ENCODE measurements around the gene MIB1. TPM values are rescaled to one million over a fixed set of nuclear protein-coding genes. Genes with fewer than 3 reads are reported as not detected.
A peak's percentile ranks its signal among the peaks of the same experiment; 100 is the strongest.
"Not testable (repeated sequence)": the region's sequence is repeated elsewhere in the genome, so short reads cannot be mapped to it uniquely, and the experiment has no call there.

MIB1 gene
- total RNA-seq, 1 donor from 2014 or later, result 65.8 TPM

DNA sequence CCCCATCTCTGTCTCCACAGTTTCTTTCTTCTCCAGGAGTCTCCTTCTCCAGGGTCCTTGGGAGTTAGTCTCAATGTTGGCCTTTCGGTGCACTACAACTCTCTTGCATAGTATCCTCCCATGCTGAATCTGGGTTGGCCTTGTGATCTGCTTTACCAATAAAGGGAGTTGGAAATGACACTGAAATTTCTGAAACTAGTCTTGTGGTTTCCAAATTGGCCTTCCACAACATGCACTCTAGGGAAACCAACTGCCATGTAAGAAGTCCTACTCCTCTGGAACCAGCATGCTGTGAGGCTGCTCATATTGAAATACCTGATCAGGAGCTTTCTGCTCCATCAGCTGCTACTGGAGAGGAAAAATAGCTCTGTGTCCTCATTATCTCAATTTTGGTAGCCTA is 26.1 kb upstream of the MIB1 start:
- Histone ChIP-seq H3K4me3 (ENCODE audit: low read length in 3 of 3) (no peak overlapping the region), H3K27me3 (ENCODE audit: control insufficient read depth in 3 of 3, insufficient read depth in 3 of 3, low read length in 3 of 3) (no peaks in the 10 kb centered on the region), H3K27ac (ENCODE audit: low read depth, low read length) (no peak overlapping the region), H3K9ac (ENCODE audit: low read depth in 1 of 3, low read length in 3 of 3) (no peak overlapping the region), H3K36me3 (ENCODE audit: control insufficient read depth in 3 of 3, insufficient read depth in 3 of 3, low read length in 3 of 3) (no peaks in the 10 kb centered on the region), H3K9me3 (ENCODE audit: control insufficient read depth in 3 of 3, low read length in 3 of 3) (no peaks in the 10 kb centered on the region), H3K4me1 (ENCODE audit: control insufficient read depth in 3 of 3, insufficient read depth in 3 of 3, low read length in 3 of 3) (no peaks in the 10 kb centered on the region)

DNA sequence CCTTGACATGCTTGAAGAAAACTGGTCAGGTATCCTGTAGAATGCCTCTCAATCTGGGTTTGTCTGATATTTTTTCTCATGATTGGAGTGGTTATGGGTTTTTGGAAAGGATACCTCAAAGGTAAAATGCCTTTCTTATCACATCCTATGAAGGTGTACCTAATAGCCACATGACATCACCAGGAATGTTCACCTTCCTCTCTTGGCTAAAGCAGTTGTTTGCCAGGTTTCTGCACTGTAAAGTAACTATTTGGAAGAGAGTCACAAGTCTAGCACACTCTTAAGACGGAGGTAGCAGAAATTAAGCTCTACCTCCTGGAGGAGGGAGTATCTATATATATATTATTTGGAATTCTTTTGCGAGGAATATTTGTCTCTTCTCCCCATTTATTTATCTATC is 17.9 kb upstream of the MIB1 start:
- H3K36me3 ChIP-seq (ENCODE audit: control insufficient read depth in 3 of 3, insufficient read depth in 3 of 3, low read length in 3 of 3), result no peaks in the 10 kb centered on the region
- H3K9ac ChIP-seq (ENCODE audit: low read depth in 1 of 3, low read length in 3 of 3), result no peak overlapping the region
- H3K9me3 ChIP-seq (ENCODE audit: control insufficient read depth in 3 of 3, low read length in 3 of 3), result no peaks in the 10 kb centered on the region
- H3K4me1 ChIP-seq (ENCODE audit: control insufficient read depth in 3 of 3, insufficient read depth in 3 of 3, low read length in 3 of 3), result no peaks in the 10 kb centered on the region
- no peak overlapping the region for H3K27ac ChIP-seq (ENCODE audit: low read depth, low read length)
- no peak overlapping the region for H3K4me3 ChIP-seq (ENCODE audit: low read length in 3 of 3)
- no peaks in the 10 kb centered on the region for H3K27me3 ChIP-seq (ENCODE audit: control insufficient read depth in 3 of 3, insufficient read depth in 3 of 3, low read length in 3 of 3)

DNA sequence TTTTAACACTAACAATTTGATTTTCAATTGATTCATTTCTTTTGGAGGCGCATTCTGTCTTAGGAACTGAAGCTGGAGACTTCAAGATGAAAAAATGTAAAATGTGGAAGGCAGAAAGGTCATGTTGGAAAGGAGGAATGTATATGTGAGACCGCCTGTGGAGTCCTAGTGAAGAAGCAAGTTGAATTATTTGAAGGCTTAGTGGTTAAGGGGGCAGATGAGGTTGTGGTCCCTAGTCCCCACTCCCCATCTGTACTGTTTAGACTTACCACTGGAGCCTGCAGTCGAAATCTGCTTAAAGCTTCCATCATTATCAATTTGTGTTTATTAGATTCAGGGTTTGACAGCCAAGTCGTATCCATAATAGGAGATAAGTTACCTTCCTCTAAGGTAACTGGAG is 15.4 kb upstream of the MIB1 start:
- no peak overlapping the region for H3K27ac ChIP-seq (ENCODE audit: low read depth, low read length)
- H3K4me1 ChIP-seq (ENCODE audit: control insufficient read depth in 3 of 3, insufficient read depth in 3 of 3, low read length in 3 of 3), result no peaks in the 10 kb centered on the region
- no peak overlapping the region for H3K4me3 ChIP-seq (ENCODE audit: low read length in 3 of 3)
- no peaks in the 10 kb centered on the region for H3K27me3 ChIP-seq (ENCODE audit: control insufficient read depth in 3 of 3, insufficient read depth in 3 of 3, low read length in 3 of 3)
- no peaks in the 10 kb centered on the region for H3K9me3 ChIP-seq (ENCODE audit: control insufficient read depth in 3 of 3, low read length in 3 of 3)
- no peak overlapping the region for H3K9ac ChIP-seq (ENCODE audit: low read depth in 1 of 3, low read length in 3 of 3)
- no peaks in the 10 kb centered on the region for H3K36me3 ChIP-seq (ENCODE audit: control insufficient read depth in 3 of 3, insufficient read depth in 3 of 3, low read length in 3 of 3)

DNA sequence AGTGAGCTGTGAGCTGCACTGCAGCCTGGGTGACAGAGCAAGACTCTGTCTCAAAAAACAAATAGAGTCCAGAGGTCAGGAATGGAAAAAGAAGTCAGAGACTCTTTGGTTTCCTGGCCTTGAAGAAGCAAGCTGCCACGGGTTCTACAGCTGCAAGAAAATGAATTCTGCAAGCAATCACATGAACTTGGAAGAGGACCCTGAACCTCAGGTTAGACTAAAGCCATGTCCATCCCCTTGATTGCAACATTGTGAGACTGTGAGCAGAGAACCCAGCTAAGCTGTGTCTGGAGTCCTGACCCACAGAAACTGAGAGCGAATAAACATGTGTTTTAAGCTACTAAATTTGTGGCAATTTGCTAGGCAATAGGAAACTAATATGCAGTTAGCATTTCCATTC is 12.9 kb upstream of the MIB1 start:
- no peak overlapping the region for H3K9ac ChIP-seq (ENCODE audit: low read depth in 1 of 3, low read length in 3 of 3)
- no peaks in the 10 kb centered on the region for H3K4me1 ChIP-seq (ENCODE audit: control insufficient read depth in 3 of 3, insufficient read depth in 3 of 3, low read length in 3 of 3)
- H3K9me3 ChIP-seq (ENCODE audit: control insufficient read depth in 3 of 3, low read length in 3 of 3), result no peaks in the 10 kb centered on the region
- no peak overlapping the region for H3K27ac ChIP-seq (ENCODE audit: low read depth, low read length)
- H3K36me3 ChIP-seq (ENCODE audit: control insufficient read depth in 3 of 3, insufficient read depth in 3 of 3, low read length in 3 of 3), result no peaks in the 10 kb centered on the region
- no peak overlapping the region for H3K4me3 ChIP-seq (ENCODE audit: low read length in 3 of 3)
- no peaks in the 10 kb centered on the region for H3K27me3 ChIP-seq (ENCODE audit: control insufficient read depth in 3 of 3, insufficient read depth in 3 of 3, low read length in 3 of 3)

DNA sequence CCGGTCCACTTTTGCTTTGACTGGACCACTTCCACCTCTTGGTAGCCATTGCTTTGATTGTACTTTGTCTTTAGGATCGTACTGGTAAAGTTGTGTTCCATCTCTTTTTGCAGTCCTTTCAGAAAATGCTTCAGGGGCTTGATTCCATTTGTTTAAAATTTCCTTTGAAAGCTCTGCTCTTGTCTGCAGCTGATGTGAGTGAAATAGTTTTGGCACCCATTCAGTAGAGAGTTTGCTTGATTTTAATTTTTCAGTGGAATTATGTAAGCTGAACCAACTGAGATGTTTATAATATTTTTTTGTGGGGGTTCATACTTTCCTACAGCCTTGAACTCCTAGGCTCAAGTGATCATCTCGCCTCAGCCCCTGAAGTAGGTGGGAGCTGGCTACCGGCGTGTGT is 7.6 kb upstream of the MIB1 start:
- Histone ChIP-seq H3K27me3 (ENCODE audit: control insufficient read depth in 3 of 3, insufficient read depth in 3 of 3, low read length in 3 of 3) (no peaks in the 10 kb centered on the region), H3K27ac (ENCODE audit: low read depth, low read length) (no peak overlapping the region), H3K4me3 (ENCODE audit: low read length in 3 of 3) (no peak overlapping the region), H3K9me3 (ENCODE audit: control insufficient read depth in 3 of 3, low read length in 3 of 3) (no peaks in the 10 kb centered on the region), H3K9ac (ENCODE audit: low read depth in 1 of 3, low read length in 3 of 3) (no peak overlapping the region), H3K36me3 (ENCODE audit: control insufficient read depth in 3 of 3, insufficient read depth in 3 of 3, low read length in 3 of 3) (no peaks in the 10 kb centered on the region), H3K4me1 (ENCODE audit: control insufficient read depth in 3 of 3, insufficient read depth in 3 of 3, low read length in 3 of 3) (no peaks in the 10 kb centered on the region)

DNA sequence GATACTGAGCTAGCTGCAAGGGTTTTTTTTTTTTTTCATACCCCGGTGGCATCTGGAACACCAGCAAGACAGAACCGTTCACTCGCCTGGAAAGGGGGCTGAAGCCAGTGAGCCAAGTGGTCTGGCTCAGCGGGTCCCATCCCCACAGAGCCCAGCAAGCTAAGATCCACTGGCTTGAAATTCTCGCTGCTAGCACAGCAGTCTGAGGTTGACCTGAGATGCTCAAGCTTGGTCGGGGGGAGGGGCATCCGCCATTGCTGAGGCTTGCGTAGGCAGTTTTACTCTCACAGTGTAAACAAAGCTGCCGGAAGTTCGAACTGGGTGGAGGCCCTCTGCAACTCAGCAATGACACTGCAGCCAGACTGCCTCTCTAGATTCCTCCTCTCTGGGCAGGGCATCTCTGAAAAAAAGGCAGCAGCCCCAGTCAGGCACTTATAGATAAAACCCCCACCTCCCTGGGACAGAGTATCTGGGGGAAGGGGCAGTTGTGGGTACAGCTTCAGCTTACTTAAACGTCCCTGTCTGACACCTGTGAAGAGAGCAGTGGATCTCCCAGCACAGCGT is 5.1 kb upstream of the MIB1 start:
- H3K27ac ChIP-seq (ENCODE audit: low read depth, low read length), result no peak overlapping the region
- no peaks in the 10 kb centered on the region for H3K36me3 ChIP-seq (ENCODE audit: control insufficient read depth in 3 of 3, insufficient read depth in 3 of 3, low read length in 3 of 3)
- H3K4me1 ChIP-seq (ENCODE audit: control insufficient read depth in 3 of 3, insufficient read depth in 3 of 3, low read length in 3 of 3), result peaks cover 0 to 3% (median 3%) of the 10 kb centered on the region in 3 donors
- H3K27me3 ChIP-seq (ENCODE audit: control insufficient read depth in 3 of 3, insufficient read depth in 3 of 3, low read length in 3 of 3), result no peaks in the 10 kb centered on the region
- no peaks in the 10 kb centered on the region for H3K9me3 ChIP-seq (ENCODE audit: control insufficient read depth in 3 of 3, low read length in 3 of 3)
- no peak overlapping the region for H3K4me3 ChIP-seq (ENCODE audit: low read length in 3 of 3)
- no peak overlapping the region for H3K9ac ChIP-seq (ENCODE audit: low read depth in 1 of 3, low read length in 3 of 3)

DNA sequence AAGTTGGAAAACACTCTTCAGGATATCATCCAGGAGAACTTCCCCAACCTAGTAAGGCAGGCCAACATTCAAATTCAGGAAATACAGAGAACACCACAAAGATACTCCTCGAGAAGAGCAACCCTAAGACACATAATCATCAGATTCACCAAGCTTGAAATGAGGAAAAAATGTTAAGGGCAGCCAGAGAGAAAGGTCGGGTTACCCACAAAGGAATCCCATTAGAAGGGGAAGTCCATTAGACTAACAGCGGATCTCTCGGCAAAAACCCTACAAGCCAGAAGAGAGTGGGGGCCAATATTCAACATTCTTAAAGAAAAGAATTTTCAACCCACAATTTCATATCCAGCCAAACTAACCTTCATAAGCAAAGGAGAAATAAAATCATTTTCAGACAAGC is 3.7 kb upstream of the MIB1 start:
- not testable (repeated sequence) for H3K4me1 ChIP-seq (ENCODE audit: control insufficient read depth in 3 of 3, insufficient read depth in 3 of 3, low read length in 3 of 3); H3K9me3 ChIP-seq (ENCODE audit: control insufficient read depth in 3 of 3, low read length in 3 of 3); H3K9ac ChIP-seq (ENCODE audit: low read depth in 1 of 3, low read length in 3 of 3); H3K4me3 ChIP-seq (ENCODE audit: low read length in 3 of 3); H3K27ac ChIP-seq (ENCODE audit: low read depth, low read length); H3K27me3 ChIP-seq (ENCODE audit: control insufficient read depth in 3 of 3, insufficient read depth in 3 of 3, low read length in 3 of 3); H3K36me3 ChIP-seq (ENCODE audit: control insufficient read depth in 3 of 3, insufficient read depth in 3 of 3, low read length in 3 of 3)

DNA sequence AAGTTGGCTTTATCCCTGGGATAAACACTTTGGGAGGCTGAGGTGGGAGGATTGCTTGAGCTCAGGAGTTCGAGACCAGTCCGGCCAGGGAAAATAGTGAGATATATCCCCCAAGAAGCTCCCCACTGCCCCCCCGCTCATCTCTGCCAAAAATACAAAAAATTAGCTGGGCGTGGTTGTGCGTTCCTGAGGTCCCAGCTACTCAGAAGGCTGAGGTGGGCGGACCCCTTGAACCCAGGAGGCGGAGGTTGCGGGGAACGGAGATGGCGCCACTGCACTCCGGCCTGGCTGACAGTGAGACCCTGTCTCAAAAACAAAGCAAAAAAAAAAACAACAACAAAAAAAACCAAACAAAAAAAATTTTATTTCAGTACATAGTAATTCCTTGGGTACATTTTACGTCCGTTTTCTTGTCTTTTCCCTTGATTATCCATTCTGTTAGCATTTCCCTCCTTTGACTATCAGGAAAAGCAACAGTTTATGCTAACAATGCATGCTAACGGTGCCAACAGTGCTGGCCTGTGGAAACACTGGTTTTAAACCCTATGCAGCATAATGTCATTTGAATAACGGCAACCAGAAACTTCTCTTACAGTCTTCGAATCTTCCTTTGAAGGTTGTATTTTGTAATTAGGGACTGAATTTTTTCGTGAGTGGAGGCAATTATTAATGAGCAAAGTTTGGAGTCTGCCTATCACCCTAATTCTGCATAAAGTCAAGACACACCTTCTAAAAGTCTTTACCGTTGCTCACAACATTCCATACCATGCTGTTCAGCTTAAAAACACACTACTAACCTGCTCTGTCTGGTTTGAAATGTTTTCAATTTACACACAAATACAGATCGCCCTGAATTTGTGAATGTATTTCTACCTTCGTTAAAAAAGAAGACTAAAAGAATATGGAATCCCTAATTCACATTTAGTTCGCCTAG is 721 bp upstream of the MIB1 start:
- H3K27ac ChIP-seq (ENCODE audit: low read depth, low read length), result no peak overlapping the region
- H3K9ac ChIP-seq (ENCODE audit: low read depth in 1 of 3, low read length in 3 of 3), result peak overlapping the region; percentile 4 to 75 (median 50)
- no peaks in the 10 kb centered on the region for H3K36me3 ChIP-seq (ENCODE audit: control insufficient read depth in 3 of 3, insufficient read depth in 3 of 3, low read length in 3 of 3)
- H3K4me3 ChIP-seq (ENCODE audit: low read length in 3 of 3), result peak overlapping the region; percentile 45 to 72 (median 66)
- no peaks in the 10 kb centered on the region for H3K27me3 ChIP-seq (ENCODE audit: control insufficient read depth in 3 of 3, insufficient read depth in 3 of 3, low read length in 3 of 3)
- peaks cover 6 to 9% (median 7%) of the 10 kb centered on the region in 3 donors for H3K4me1 ChIP-seq (ENCODE audit: control insufficient read depth in 3 of 3, insufficient read depth in 3 of 3, low read length in 3 of 3)
- no peaks in the 10 kb centered on the region for H3K9me3 ChIP-seq (ENCODE audit: control insufficient read depth in 3 of 3, low read length in 3 of 3)

DNA sequence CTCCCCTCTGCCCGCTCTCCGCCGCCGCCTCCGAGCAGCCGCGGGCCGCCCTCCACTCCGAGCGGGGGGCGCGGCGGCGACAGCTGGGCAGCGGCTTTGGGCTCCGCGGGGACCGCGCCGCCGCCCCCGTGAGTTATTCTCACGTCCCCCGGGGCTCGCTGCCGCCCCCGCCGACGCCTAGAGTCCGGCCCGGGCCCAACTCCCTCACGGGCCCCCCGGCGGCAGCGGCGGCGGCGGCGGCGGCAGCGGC is 645 bp downstream of the MIB1 start:
- Histone ChIP-seq H3K36me3 (ENCODE audit: control insufficient read depth in 3 of 3, insufficient read depth in 3 of 3, low read length in 3 of 3) (no peaks in the 10 kb centered on the region), H3K9me3 (ENCODE audit: control insufficient read depth in 3 of 3, low read length in 3 of 3) (no peaks in the 10 kb centered on the region), H3K27ac (ENCODE audit: low read depth, low read length) (peak overlapping the region; percentile 94), H3K4me1 (ENCODE audit: control insufficient read depth in 3 of 3, insufficient read depth in 3 of 3, low read length in 3 of 3) (peaks cover 7 to 12% (median 10%) of the 10 kb centered on the region in 3 donors), H3K9ac (ENCODE audit: low read depth in 1 of 3, low read length in 3 of 3) (peak overlapping the region in 2 of 3 donors; percentile 84 to 95), H3K27me3 (ENCODE audit: control insufficient read depth in 3 of 3, insufficient read depth in 3 of 3, low read length in 3 of 3) (no peaks in the 10 kb centered on the region), H3K4me3 (ENCODE audit: low read length in 3 of 3) (peak overlapping the region in 2 of 3 donors; percentile 87 to 92)

DNA sequence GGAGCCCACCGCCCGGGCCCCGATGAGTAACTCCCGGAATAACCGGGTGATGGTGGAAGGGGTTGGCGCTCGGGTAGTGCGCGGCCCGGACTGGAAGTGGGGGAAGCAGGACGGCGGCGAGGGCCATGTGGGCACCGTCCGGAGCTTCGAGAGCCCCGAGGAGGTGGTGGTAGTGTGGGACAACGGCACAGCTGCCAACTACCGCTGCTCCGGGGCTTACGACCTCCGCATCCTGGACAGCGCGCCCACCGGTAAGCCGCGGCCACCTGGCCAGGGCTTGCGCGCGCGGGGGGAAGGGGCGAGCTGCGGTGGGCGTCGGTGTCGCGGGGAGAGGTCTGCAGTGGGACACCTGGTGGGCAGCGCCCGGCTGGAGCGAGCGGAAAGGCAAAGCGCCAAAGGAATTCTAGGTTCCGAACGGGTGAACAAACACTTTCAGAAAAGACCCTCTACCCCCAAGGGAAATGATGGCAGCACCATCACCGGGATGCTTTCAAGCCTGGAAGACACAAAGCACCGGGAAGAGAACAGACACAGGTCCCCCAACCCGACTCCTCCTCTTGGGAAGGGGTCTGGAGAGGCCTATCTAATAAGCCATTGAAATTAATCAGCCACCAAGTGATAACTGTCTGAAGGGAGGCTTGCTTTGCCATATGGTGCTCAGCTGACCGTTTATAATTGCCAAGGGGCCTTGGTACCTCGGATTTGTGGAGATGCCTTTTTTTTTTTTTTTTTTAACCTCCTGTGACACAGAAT is 1.1 kb downstream of the MIB1 start:
- H3K27ac ChIP-seq (ENCODE audit: low read depth, low read length), result peak overlapping the region; percentile 94
- H3K4me1 ChIP-seq (ENCODE audit: control insufficient read depth in 3 of 3, insufficient read depth in 3 of 3, low read length in 3 of 3), result peaks cover 7 to 15% (median 10%) of the 10 kb centered on the region in 3 donors
- H3K36me3 ChIP-seq (ENCODE audit: control insufficient read depth in 3 of 3, insufficient read depth in 3 of 3, low read length in 3 of 3), result no peaks in the 10 kb centered on the region
- H3K9me3 ChIP-seq (ENCODE audit: control insufficient read depth in 3 of 3, low read length in 3 of 3), result no peaks in the 10 kb centered on the region
- H3K27me3 ChIP-seq (ENCODE audit: control insufficient read depth in 3 of 3, insufficient read depth in 3 of 3, low read length in 3 of 3), result no peaks in the 10 kb centered on the region
- H3K4me3 ChIP-seq (ENCODE audit: low read length in 3 of 3), result peak overlapping the region; percentile 87 to 92 (median 87)
- H3K9ac ChIP-seq (ENCODE audit: low read depth in 1 of 3, low read length in 3 of 3), result peak overlapping the region; percentile 72 to 95 (median 84)

All from skeletal muscle tissue (tissue), 4 donors.